NCI-H446 treated with DMSO at 0.1 percent for 48 hours (cell line): ENCODE data around the gene LRRC42.

Experiments
- DNase-seq: peaks from one replicate; lab custom pipeline; 2025; lab: John Stamatoyannopoulos, UW

Gene LRRC42

DNA sequence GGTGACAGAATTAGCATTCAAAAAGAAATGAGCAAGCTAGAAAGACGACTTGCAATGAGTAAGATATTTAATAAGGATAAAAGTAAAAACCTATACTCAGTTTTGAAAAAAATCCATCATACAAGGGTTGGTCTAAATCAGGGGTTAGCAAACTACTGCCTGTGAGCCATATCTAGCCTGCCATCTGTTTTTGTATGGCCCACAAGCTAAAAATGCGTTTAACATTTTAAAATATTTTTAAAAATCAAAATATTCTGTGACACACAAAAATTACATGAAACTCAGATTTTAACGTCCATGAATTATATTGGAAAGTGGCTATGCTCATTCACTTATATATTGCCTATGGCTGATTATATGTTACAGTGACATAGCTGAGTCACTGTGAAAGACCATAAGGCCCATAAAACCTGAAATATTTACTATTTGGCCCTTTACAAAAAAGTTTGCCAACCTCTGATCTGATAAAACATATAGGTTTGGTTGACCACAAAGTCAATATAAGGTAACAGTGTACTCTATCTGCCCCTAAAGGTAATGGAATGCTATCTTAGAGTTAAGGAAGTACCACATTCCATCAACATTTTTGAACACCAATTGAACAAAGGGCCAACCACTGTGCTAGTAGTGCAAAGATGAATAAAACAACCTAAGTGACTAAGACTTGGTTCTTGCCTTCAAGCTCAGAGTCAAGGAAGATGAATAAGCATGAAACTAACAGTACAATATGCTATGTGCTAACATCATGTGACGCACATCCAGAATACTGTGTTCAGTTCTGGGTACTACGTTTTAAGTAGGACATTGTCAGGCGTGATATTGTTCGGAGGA lies 3.8 kb upstream of the LRRC42 start:
- DNase-seq: no peak

DNA sequence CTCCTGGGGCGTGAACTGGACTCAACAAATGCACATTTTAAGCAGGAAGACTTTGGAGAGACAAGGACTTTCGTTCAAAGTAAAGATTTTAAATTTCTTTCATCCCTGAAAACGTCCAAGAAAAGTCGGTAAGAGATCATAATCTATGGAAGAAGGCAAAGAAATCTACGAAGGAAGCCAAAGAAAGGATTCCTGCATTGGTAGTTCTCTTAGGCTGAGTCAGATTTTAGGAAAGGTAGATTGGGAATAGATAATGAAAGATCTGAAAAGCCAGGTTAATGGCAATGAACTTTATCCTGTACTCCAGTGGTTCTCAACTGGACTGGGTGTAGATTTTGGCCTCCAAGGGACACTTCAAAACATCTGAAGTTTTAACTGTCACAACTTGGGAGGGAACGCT lies 3.1 kb upstream of the LRRC42 start:
- no peak for DNase-seq

DNA sequence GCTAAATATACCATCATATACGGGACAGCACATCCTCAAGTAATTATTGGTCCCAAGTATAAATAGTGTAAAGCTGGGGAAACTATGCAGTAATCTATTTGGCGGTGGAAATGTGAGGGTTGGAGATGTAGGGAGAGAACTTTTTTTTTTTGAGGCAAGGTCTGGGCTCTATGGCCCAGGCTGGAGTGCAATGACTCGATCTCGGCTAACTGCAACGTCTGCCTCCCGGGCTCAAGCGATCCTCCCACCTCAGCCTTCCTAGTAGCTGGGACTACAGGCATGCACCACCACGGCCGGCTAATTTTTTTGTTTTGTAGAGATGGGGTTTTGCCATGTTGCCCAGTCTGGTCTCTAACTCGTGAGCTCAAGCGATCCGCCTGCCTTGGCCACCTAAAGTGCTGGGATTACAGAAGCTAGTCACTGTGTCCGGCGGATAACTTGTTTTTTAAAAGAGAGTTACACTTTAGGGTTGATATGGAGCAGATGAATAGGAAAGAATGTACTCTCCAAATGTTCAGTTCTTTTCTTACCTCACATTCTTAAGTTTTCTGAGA lies 2.6 kb upstream of the LRRC42 start:
- no peak for DNase-seq

DNA sequence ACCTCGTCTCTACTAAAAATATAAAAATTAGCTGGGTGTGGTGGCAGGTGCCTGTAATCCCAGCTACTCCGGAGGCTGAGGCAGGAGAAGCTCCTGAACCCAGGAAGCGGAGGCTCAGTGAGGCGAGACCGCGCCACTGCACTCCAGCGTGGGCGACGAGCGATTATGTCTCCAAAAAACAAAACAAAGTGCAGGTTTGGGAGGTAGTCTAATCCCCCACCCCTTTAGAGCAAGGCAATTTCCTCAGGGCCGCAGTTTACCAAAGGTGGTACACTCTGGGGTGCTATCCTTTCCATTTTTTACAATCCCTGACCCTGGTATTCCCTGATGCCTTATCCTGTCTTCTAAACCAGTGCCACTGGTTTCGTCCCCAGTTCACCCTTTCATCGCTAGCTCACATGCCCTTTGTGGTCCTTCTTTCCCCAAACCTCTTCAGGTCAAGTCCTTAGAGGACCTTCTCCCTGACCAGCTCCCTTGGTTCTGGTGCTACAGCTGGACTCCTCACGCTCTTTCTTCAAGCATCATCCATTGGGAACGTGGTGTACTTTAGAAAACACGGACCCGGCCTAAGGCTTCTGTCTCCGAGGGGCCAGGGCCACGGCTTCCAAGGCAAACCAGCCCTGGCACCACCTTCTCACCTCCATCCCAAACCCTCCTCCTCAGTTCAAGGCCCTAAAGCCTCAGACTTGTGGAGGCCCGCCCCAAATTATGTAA lies 1.5 kb upstream of the LRRC42 start:
- no peak for DNase-seq

DNA sequence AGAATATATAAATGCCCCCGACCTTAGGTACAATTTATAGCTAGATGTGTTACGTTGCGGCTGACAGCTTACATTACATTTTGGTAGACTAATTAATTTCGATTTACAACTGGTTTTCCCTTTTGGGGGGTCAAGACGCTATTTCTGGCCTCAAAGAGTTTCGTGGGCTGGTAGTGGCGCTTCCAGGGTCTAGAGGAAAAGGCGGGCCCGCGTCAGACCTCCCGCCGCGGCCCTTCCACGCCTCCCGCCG lies 1.0 kb upstream of the LRRC42 start:
- no peak for DNase-seq

DNA sequence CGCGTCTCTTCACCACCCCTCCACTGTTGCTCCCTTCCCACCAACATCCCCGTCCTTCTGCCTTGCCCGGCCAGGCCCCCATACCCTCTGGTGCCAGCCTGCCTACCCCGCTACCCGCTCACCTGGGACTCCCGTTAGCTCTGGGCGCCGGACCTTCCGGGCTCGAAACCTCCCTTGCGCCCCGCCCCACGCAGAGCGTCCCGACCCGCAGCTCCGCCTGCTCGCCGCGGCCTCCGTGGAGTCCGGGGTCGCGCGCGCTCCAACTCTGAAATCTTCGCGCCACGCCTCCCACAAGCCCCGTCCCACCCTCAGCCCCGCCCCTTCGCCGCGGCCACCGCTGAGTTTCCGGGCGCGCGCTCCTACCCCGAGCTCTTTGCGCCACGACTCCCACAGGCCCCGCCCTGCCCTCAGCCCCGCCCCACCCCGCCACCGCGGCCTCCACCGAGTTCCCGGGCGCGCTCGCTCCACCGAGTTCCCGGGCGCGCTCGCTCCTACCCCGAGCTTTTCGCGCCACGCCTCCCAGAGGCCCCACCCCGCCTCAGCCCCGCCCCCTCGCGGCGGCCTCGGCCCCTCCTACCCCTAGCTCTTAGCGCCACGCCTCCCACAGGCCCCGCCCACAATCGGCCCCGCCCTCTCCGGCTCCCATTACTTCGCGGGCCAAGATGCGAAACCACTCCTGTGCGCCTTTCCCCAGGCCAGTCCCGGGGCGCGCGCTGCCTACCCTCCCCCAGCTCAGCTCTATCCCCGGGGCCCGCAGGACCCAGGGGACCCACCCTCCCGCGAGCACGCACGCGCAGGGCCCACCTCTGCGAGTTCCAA lies 508 bp upstream of the LRRC42 start, which contains the start of gene IFT25:
IFT25 (minus strand) TSS at position 267 of the 819 bp plus-strand sequence. CDS start 5,617 bp downstream, outside the sequence.
- DNase-seq: peak; percentile 89

DNA sequence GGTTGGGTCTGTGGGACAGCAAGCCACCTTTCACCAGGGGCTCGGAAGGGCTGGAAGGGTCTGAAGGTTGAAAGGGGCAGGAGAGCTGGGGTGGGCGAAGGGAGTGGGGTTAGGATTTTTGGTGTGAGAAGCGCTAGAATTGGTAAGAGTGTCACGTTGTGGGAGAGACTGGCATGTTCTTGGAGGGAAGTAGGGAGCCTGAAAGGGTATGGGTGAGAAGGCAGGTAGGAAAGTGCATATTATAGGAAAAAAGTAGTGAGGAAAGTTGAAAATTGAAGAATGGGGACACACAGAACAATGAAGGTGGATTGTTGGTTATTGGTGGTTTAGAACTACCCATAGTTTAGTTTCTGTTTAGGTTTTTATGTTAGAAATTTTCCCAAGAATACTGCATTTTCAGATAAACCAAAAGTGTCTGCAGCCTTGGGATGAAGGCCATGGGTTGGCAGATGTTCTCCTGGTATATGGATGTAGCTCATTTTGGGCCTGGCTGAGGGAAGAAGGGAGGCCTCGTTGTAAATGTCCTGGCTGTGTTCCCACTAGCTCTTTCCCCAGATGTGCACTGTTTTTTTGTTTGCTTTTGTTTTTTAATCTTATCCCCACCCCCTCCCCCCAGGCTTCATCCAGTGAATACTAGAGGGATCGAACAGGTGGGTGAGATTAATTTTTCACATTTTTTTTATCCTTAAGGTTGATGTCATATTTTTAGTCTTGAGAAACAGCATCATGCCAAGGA lies 1.2 kb downstream of the LRRC42 start:
- DNase-seq: no peak

DNA sequence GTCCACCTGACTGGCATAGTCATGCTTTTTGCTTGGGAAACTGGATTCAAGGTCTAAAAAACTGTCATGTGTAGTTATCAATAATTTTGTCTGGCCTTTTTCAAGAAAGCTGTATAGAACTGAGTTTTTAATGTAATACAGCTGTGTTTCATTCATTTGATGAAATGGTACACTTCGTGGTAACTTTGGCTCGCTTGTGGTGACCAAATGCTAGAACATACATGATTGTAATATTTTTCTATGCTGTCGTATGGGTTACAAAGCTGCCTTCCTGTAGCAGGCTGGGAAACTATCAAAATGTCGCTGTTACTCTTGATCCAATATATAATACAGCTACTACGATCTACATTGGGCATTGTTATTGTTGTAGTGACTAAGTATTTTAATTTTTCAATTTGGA lies 2.1 kb downstream of the LRRC42 start:
- DNase-seq: no peak

DNA sequence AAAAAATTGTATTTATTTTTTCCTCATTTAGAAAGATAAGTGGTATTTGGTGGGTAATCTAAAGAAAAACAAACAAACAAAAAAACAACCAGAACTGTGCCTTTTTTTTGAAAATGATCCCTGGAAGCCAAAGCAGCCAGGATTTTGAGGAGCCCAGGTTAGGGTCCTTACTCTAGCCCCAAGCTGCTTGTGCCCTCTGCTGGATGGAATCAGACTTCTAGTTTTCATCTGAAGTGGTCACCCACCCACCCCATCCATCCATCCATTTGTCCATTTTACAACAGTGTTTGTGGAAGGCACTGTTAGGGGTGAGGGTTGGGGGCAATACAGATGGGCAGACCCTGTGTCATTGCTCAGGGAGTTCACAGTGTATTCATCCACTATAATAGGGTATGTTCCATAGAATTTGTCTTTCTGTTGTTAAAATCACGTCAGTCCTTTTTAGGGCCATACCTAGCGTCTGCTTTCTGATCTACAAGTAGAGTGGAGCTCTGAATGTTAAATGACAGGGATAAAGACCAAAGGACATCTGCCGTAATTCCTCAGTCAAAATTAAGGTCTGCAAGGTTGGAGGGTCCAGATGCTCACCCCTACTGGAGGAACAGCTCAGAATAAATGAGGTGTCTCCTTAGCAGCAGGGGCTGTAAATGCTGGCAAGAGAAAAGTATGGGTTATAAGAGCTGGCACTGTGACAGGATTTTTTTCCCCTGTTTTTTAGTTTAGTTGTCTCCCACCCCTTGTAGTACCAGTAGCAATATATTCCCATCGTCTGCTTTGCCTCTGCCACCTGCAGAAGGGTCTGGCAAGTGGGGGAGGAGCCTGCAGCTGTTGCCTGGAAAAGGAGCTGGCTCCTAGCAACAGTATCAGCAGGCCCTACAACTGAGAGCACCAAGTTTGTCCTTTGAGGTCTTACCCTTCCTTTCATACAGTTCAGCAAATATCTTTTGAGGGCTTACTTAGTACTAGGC lies 3.2 kb downstream of the LRRC42 start:
- no peak for DNase-seq

DNA sequence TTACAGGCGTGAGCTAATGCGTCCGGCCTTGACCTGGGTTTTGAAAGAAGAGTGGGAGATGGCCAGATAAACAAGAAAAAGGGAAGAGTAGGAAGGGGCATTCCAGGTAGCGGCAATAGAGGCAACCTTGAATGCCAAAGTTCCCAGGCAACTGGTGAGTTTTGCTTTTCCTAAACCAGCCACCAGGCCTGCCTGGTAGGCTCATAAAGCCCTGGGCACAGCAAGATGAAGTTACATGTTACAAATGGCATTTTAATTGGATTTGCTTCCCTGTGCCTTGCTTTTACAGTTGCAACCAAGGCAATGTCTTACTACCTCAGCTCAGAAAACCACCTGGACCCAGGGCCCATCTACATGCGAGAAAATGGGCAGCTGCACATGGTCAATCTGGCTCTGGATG lies 5.5 kb downstream of the LRRC42 start:
- no peak for DNase-seq

DNA sequence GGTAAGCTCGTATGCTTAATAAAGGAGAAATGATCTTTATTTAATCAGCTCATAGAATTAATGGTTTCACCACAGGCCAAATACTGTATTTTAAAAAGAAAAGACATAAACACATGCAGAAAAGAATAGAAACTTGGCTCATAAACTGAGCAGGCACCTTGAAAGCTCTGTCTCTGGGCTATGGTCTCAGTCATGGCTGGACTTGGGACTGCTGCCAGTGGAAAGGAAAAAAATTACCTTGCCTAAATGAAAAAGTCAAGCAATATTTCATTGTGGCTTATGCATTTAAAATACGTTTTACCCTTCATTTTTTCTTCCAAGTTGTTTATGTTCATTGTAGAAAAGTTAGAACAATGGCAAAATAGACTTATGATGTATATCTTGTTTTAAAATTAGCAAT lies 8.0 kb downstream of the LRRC42 start:
- no peak for DNase-seq

DNA sequence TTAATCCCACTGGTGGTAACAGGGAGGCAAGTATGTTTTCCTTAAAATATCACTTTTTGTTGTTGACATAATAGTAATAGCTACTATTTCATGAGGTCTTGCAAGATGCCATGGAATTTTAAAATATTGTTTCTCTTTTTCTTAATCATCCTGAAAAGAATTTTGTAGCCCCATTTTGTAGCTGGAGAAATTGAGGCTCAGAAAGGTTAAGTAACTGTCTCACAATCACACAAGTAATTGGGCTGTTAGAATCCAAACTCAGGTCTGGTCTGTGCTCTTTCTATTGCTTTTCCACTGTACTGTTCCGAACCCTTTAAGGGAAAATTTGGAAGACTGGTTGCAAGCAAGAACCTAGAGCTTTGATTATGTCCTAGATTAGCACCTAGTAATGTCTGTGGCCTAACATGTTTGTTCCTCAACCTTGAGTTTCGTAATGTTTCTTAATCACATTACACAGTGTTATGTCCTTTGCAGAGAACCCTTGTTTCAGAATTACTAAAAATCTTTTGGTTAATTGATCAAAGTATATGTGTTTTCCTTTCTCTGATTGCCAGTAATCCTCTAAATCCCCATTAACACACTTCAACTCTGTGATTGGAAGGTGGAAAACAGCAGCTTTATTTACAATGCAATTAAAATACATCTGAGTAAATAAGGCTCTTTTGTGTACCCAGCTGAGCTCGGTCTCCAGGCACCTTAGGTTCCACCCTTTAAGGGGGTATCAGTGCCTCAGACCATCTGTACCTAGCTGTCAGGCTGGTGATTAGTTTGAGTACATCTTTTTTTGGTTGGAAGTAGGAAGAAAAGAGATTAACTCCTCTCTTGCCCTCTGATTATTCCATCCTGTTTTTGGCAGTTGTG lies 10.4 kb downstream of the LRRC42 start:
- DNase-seq: no peak

DNA sequence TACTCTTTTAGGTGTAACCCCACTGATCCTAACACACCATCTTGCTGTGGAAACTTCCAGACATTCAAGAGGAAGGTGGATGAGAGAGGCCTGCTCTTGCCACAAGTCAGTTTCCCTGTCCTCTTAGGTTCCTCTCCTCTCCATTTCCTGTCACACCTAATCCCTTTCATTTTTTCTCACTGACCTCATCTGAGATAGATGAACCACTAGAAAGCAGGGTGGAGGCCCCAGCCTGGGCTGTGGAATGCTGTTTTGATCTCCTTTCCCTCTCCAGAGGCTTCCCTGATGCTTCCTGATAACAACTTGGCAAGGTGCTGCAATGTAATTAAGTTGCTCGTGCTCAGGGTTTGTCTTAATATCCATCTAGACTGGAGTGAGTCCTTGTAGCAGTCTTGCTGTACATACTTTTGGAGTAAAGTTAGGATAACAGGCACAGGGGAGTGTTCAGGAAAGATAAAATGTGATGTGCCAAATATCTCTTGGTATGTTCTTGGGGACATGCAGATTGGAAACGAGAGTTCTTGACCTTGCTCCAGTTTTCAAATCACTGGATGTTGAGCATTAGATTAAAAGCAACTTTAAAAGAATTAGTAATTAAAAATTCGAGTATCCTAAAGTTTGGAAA lies 11.2 kb downstream of the LRRC42 start:
- no peak for DNase-seq

DNA sequence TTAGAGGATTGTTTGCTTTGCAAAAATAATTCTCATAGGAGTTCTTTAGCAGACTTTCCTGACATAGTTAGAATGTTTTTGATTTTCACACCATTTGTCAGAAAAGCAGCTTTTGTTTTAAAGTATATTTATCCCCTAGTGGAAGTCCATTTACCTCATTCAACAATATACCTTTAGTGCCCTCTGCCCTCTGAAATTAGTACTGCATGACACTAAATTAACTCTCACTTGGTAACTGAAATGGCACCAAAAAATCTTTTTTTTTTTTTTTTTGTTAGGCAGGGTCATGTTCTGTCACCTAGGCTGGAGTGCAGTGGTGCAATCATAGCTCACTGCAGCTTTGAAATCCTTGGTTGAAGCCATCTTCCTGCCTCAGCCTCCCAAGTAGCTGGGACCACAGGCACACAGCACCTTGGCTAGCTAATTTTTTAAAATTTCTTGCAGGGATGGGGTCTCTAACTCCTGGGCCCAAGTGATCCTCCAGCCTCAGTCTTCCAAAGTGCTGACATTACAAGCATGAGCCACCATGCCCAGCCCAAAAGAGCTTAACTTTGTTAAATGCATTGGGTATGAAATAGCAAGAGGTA lies 13.6 kb downstream of the LRRC42 start:
- DNase-seq: no peak

DNA sequence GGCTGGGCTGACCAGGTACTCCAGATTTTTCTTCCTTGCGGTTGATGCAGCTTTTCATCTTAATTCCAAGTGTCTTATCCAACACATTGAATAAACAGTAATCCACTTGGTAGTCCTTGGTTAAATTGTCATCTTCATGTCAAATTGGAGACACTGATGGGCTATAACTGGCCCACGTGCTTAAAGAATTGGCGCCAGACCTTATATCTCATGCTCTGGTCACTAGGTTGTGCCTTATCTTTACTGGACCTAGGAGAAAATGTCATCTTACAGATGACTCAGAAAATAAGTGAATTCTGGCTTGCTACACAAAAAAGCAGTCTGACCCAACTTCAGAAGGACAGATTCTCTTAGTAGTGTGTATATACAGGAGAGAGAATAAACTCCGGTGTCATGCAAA lies 16.2 kb downstream of the LRRC42 start:
- no peak for DNase-seq

DNA sequence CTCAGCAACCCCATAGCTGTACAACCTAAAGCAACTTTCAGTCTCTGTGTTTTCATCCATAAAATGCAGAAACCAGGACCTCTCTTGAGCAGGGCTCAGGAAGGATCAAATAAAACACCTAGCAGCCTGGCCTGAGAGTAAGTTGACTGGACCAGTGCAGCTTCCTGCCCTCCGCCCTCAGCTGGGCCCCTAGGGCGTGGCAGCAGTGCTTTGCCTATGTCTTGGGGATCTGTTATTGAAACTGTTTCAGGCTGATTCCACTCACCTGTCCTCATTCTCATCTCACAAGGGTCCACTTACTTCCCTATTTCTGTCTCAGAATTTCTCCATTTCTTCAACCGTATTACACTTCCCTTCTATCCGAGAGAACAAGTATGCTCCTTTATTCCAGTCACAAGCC lies 17.3 kb downstream of the LRRC42 start:
- DNase-seq: no peak

DNA sequence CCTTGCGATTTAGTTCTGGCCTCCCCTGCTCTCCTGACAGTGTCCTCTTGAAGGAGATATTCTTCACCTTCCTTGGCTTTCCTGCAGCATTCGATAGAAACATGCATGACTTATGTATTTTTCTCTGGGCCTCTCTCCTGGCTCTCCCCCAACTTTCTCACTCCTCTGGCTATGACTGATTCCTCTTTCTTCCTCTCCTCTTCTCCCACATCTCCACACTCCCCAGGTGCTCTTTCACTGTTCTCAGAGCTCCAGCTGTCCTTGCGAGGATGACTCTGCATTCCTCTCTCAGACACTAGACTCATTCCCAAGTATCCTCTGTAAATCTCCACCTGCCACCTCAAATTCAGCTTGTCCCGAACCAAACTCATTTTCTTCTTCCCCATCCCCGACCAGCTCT lies 18.0 kb downstream of the LRRC42 start:
- DNase-seq: no peak

DNA sequence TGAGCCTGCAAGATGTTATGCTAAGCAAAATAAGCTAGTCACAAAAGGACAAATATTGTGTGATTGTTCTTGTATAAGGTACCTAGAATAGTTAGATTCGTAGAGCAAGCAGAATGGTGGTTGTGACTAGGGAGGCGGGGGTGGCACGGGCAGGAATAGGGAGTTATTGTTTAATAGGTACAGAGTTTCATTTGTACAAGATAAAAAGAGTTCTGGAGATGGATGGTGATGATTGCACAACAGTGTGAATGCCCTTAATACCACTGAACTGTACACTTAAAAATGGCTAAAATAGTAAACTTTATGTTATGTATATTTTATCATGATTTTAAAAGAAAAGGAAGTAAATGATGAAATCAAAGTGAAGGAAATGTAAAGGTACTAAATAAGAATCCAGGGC lies 20.6 kb downstream of the LRRC42 start:
- DNase-seq: no peak
